Measurements from ENCODE around the gene NEURL1.

DNA sequence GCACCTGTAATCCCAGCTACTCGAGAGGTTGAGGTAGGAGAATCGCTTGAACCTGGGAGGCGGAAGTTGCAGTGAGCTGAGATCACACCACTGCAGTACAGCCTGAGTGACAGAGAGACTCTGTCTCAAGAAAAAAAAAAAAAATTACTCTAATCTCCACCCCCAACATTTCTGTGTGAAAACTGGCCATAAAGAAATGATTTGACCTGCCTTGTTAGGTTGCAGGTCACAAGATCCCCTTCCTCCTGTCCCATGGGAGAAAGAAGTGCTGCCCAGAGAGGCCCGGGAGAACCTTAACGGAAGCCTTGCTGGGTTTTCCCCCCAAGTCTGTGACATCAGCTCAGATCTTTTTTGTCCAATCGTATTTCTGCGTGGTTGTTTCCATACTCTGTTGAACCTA lies 26.1 kb upstream of the NEURL1 start:
- TF ChIP-seq, protein P1, sequence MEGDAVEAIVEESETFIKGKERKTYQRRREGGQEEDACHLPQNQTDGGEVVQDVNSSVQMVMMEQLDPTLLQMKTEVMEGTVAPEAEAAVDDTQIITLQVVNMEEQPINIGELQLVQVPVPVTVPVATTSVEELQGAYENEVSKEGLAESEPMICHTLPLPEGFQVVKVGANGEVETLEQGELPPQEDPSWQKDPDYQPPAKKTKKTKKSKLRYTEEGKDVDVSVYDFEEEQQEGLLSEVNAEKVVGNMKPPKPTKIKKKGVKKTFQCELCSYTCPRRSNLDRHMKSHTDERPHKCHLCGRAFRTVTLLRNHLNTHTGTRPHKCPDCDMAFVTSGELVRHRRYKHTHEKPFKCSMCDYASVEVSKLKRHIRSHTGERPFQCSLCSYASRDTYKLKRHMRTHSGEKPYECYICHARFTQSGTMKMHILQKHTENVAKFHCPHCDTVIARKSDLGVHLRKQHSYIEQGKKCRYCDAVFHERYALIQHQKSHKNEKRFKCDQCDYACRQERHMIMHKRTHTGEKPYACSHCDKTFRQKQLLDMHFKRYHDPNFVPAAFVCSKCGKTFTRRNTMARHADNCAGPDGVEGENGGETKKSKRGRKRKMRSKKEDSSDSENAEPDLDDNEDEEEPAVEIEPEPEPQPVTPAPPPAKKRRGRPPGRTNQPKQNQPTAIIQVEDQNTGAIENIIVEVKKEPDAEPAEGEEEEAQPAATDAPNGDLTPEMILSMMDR (IDR thresholded peaks at IDR 0.05) = no peak
- TF ChIP-seq POLR2A (IDR thresholded peaks at IDR 0.05) (no peak), POLR2AphosphoS5 (IDR thresholded peaks at IDR 0.05) (no peak)

Measured in stomach (tissue), 4 donors.